GM12872 (cell line): Measurements from ENCODE around the gene CNDP1.

Experiments
- TF ChIP-seq, protein P1 (sequence below): IDR thresholded peaks from 3 replicates; pipeline ENCODE4 v1.5.1; 2011; ENCODE audit warnings: low read depth, mild to moderate bottlenecking, low read length, moderate library complexity; ENCODE audit not compliant: insufficient read depth

The CNDP1 gene, protein sequence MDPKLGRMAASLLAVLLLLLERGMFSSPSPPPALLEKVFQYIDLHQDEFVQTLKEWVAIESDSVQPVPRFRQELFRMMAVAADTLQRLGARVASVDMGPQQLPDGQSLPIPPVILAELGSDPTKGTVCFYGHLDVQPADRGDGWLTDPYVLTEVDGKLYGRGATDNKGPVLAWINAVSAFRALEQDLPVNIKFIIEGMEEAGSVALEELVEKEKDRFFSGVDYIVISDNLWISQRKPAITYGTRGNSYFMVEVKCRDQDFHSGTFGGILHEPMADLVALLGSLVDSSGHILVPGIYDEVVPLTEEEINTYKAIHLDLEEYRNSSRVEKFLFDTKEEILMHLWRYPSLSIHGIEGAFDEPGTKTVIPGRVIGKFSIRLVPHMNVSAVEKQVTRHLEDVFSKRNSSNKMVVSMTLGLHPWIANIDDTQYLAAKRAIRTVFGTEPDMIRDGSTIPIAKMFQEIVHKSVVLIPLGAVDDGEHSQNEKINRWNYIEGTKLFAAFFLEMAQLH

DNA sequence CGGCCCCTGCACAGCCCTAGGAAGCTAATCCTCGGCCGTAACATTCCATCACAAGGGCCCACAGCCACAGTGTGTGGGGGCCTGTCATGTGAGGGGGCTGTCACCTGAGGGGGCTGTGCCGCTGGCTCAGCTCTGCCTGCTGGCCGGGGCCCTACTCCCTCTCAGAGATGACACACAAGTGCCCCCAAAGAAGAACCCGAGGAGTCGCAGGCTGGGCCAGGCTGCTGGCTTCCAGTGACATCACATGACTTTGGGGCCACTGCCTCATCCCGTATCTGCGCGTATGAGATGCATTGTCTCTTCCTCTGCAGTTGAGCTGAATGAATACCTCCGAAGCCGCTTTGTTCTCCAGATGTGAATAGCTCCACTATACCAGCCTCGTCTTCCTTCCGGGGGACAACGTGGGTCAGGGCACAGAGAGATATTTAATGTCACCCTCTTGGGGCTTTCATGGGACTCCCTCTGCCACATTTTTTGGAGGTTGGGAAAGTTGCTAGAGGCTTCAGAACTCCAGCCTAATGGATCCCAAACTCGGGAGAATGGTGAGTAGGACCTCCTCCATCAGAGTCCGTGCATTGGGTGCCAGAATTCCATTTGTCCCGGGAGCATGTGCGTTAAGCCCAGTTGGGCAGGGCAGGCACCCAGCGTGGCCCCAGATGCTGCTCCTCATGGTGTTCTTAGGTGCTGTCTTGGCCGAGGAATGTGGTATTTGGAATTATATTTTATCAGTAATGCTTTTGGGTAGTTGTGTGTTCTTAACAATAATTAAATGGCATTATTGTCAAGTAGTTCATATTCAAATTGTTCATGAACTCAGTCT, at the start of gene CNDP1:
TSS of gene CNDP1 (plus strand) at position 351 of the 820 bp plus-strand sequence. CDS start at position 519, 168 bp downstream.
- TF ChIP-seq, protein P1, sequence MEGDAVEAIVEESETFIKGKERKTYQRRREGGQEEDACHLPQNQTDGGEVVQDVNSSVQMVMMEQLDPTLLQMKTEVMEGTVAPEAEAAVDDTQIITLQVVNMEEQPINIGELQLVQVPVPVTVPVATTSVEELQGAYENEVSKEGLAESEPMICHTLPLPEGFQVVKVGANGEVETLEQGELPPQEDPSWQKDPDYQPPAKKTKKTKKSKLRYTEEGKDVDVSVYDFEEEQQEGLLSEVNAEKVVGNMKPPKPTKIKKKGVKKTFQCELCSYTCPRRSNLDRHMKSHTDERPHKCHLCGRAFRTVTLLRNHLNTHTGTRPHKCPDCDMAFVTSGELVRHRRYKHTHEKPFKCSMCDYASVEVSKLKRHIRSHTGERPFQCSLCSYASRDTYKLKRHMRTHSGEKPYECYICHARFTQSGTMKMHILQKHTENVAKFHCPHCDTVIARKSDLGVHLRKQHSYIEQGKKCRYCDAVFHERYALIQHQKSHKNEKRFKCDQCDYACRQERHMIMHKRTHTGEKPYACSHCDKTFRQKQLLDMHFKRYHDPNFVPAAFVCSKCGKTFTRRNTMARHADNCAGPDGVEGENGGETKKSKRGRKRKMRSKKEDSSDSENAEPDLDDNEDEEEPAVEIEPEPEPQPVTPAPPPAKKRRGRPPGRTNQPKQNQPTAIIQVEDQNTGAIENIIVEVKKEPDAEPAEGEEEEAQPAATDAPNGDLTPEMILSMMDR: no peak

DNA sequence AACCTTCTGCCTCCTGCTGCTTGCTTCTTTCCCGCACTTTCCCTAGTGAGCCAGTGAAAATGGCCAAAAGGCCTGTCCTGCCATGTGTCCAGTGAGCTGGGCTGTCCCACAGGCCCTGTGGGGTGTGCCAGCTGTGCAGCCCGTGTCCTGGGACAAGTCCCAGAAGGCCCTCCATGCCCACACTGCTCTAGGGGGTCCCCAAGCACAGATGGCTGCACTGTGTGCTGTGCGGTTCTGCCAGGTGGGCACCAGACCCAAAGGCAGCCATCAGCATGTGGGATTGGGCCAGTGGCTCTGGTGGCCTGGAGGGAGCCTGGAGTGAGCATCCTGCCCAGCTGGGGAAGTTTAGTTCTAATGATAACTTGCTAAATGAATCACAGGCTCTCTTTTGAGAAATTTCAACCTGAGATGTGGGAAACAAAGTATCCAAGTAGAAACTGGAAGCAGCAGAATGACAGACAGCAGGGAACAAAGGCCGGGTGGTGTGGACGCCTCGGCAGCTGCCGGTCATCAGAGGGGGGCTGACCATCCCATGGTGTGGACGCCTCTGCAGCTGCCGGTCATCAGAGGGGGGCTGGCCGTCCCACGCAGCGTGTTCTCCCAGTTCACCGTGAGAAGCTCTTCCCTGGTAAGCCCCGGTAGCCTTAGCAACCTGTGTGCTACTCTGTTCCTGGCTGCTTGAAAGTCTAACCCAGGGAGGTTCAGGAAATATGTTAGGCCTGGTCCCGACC, 48.0 kb upstream of the CNDP1 start:
- TF ChIP-seq, protein P1: no peak

DNA sequence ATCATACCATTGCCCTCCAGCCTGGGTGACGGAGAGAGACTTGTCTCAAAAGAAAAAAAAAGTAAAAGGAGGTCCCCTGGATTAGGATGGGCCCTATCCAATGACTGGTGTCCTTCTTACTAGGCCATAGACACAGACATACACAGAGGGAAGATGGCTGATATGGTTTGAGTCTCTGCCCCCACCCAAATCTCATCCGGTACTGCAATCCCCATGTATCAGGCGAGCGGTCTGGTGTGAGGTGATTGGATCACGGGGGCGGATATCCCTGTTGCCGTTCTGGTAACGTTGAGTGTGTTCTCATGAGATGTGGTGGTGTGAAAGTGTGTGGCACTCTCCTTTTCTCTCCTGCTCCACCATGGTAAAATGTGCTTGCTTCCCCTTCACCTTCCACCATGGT, 45.9 kb upstream of the CNDP1 start:
- TF ChIP-seq, protein P1: no peak

DNA sequence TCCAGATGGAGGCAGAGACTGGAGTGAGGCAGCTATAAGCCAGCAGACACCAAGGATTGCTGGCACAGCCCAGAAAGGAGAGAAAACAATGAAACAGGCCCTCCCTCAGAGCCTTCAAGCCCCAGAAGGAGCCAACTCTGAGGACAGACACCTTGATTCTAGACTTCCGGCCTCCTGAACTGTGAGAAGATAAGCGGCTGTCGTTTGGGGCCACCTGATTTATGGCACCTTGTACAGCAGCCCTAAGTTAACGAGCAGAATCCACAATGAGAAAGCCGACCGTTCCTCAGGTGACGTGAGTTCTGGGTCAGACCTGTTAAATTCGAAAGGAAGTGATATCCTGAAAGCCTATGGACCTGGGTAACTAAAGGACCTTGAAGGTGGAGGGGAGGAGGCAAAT, 45.4 kb upstream of the CNDP1 start:
- TF ChIP-seq, protein P1: no peak

DNA sequence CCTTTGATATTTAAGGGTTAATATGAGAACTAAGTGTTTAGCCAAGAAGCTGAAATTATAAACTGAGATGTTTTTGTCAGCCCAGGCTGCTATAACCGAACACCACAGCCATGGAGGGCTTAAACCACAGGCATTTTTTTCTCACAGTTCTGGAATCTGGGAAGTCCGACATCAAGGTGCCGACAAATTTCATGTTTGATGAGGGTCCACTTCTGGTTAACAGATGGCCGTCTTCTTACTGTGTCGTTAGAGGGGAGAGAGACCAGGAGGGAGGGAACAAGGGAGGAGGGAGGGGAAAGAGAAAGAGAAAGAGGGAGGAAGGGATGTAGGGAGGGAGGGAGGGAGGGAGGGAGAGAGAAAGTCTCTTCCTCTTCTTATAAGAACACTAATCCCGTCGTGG, 44.6 kb upstream of the CNDP1 start:
- TF ChIP-seq, protein P1: no peak

DNA sequence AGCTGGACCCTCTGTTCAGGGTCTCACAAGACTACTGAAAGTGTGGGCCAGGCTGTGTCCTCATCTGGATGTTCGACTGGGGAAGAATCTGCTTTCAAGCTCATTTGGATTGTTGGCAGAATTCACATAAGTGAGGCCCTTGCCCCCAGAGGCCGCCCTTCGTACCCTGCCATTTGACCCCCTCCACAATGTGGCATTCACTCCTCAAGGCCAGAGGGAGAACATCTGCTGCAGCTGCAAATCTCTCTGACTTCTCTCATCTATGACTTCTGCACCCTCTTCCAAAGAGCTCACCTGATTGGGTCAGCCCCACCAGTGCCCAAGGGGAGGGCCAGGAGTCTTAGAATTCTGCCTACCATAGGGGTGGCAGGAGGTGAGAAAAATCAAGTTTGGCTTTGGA, 42.0 kb upstream of the CNDP1 start:
- TF ChIP-seq, protein P1: no peak

DNA sequence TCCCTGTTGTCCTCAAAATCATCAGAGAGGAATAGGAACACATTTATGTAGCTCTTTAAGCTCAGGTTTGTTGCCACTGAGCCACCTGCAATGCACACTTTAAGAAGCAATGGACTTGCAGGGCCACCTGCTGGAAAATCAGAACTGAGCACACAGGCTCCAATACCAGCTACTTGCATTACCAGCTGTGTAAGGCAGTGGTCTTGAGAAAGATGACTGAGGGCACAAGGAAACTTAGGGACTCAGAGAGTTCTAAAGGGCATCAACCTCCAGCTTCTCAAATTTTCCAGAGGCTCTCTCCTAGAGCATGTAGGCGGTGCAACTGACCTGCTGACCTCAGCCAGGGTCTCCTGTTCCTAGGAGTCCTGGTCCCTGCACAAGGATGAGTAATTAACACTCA, 40.6 kb upstream of the CNDP1 start:
- TF ChIP-seq, protein P1: peak; percentile 65
